Dendritic cell treated with granulocyte-macrophage colony-stimulating factor and Interleukin-4, amounts not matched to agents 40 ng/mL and 50 ng/mL, for 4 days (primary cell): Measurements from ENCODE around the gene PFKFB3.

Source experiments
- H3K27ac Mint-ChIP-seq: one replicate; pipeline ENCODE4 v1.8.0; 2022; ENCODE audit warnings: mild to moderate bottlenecking, mixed read lengths
- H3K27me3 Mint-ChIP-seq: one replicate; pipeline ENCODE4 v1.8.0; 2022; ENCODE audit warnings: mild to moderate bottlenecking, mixed read lengths
- H3K36me3 Mint-ChIP-seq: one replicate; pipeline ENCODE4 v1.8.0; 2022; ENCODE audit warnings: low read depth, mixed read lengths
- H3K4me1 Mint-ChIP-seq: one replicate; pipeline ENCODE4 v1.8.0; 2022; ENCODE audit warnings: low read depth, mixed read lengths
- H3K4me3 Mint-ChIP-seq: one replicate; pipeline ENCODE4 v1.8.0; 2022; ENCODE audit warnings: mild to moderate bottlenecking, moderate library complexity, mixed read lengths
- H3K9me3 Mint-ChIP-seq: one replicate; pipeline ENCODE4 v1.8.0; 2022; ENCODE audit warnings: mixed read lengths
- intact Hi-C: fragments of 100-400 bp; cut with micrococcal nuclease; formaldehyde crosslinking; loops from one replicate; pipeline ENCODE4 v1.15.0; 2022

Gene PFKFB3

GRCh38 chr10:6214612-6215011 lies 11.9 kb downstream of the PFKFB3 start:
- Mint-ChIP-seq H3K4me3 (no peak overlapping the region), H3K27ac (no peak overlapping the region), H3K4me1 (peaks cover 13% of the 10 kb centered on the region), H3K9me3 (no peaks in the 10 kb centered on the region), H3K27me3 (no peaks in the 10 kb centered on the region), H3K36me3 (peaks cover 70% of the 10 kb centered on the region)
- intact Hi-C loops, result no loop called here

DNA sequence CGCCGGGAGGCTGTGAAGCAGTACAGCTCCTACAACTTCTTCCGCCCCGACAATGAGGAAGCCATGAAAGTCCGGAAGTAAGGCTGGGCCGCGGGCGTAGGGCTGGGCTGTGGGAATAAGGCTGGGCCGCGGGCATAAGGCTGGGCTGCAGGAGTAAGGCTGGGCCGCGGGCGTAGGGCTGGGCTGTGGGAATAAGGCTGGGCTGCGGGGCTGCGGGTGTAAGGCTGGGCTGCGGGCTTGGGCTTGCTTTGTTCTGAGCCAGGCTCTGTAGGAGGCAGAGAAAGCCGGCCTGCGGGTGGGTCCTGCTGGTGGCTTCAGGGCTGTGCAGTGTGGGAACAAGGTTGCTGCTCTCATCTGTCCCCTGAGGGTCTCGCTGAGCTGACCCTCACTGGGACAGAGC lies 12.5 kb downstream of the PFKFB3 start:
- peaks cover 77% of the 10 kb centered on the region for H3K36me3 Mint-ChIP-seq
- no peaks in the 10 kb centered on the region for H3K27me3 Mint-ChIP-seq
- no peak overlapping the region for H3K4me3 Mint-ChIP-seq
- peaks cover 13% of the 10 kb centered on the region for H3K4me1 Mint-ChIP-seq
- intact Hi-C loops, result no loop called here
- no peak overlapping the region for H3K27ac Mint-ChIP-seq
- no peaks in the 10 kb centered on the region for H3K9me3 Mint-ChIP-seq

DNA sequence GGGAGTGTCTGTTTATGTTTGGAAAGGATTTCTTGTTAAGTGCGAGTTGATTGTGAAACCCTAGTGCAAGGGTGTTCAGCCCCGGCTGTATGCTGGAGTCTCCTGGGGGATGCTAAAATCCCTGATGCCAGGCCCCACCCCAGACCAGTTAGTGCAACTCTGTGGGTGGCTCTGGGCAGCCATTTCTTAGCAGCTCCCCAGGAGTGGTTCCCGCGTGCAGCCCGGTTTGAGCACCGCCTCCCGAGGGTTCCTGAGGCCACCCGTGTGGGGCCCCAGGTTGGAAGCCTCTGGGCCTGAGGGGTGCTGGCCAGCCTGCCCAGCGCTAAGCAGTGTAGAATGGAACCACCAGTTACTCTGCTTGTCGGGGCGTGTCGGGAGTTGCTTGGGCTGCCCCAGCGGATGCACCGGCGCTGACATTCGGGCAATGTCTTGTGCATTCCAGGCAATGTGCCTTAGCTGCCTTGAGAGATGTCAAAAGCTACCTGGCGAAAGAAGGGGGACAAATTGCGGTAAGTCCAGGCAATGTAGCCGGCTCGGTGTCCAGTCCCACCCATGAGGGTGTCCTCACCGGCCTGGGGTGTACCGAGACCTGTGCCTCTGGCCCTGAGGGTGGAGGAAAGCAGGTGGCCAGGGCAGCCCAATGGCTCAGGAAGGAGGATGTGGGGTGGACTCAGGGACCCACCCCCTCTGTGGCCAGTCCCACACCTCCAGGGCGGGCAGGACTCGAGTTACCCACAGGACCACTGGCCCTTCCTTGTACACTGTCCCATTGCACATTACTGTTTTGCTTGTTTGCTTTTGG lies 13.2 kb downstream of the PFKFB3 start:
- intact Hi-C loops, result no loop called here
- Mint-ChIP-seq H3K36me3 (peaks cover 83% of the 10 kb centered on the region), H3K27ac (no peak overlapping the region), H3K4me1 (peaks cover 13% of the 10 kb centered on the region), H3K4me3 (no peak overlapping the region), H3K9me3 (no peaks in the 10 kb centered on the region), H3K27me3 (no peaks in the 10 kb centered on the region)

DNA sequence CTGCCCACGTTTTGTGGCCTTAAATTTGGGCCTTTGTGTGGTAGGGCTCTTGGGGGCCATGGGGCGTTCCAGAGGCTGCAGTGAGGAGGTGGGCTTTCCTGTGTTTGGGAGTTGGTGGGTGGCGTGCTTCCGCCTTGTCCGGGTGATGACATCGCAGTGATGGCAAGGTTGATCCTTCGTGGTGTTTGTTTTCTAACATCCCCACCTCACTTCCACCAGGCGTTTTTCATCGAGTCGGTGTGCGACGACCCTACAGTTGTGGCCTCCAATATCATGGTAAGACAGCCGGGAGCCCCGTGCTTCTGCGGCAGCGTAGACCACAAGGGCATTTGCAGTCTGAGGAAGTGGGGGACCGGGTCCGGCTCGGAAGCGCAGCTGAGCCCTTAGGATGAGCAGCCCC lies 14.2 kb downstream of the PFKFB3 start:
- intact Hi-C loops, result no loop called here
- H3K27ac Mint-ChIP-seq, result no peak overlapping the region
- no peak overlapping the region for H3K4me3 Mint-ChIP-seq
- no peaks in the 10 kb centered on the region for H3K9me3 Mint-ChIP-seq
- H3K36me3 Mint-ChIP-seq, result peaks cover 91% of the 10 kb centered on the region
- peaks cover 11% of the 10 kb centered on the region for H3K4me1 Mint-ChIP-seq
- H3K27me3 Mint-ChIP-seq, result no peaks in the 10 kb centered on the region

DNA sequence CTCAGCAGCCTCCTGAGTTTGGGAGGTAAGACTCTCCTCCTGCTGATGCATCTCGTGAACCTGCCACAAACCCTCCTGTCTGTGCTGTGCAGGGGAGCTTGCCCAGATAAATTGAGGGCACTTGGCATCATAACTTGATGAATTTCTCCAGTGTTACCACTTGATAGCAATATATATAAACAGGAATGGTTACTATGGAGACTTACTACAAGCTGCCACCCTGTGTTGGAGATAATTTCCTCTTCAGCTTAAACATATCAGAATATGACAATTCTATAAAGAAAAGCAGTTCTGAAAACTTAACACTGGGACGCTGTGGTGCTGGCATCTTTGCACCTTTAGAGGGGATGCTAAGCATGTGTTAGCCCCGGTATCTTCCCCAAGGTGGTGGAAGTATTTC lies 14.9 kb downstream of the PFKFB3 start:
- Mint-ChIP-seq H3K36me3 (peaks cover 92% of the 10 kb centered on the region), H3K4me1 (peaks cover 7% of the 10 kb centered on the region), H3K4me3 (no peak overlapping the region), H3K27ac (no peak overlapping the region), H3K27me3 (no peaks in the 10 kb centered on the region), H3K9me3 (no peaks in the 10 kb centered on the region)
- intact Hi-C loops, result no loop called here

DNA sequence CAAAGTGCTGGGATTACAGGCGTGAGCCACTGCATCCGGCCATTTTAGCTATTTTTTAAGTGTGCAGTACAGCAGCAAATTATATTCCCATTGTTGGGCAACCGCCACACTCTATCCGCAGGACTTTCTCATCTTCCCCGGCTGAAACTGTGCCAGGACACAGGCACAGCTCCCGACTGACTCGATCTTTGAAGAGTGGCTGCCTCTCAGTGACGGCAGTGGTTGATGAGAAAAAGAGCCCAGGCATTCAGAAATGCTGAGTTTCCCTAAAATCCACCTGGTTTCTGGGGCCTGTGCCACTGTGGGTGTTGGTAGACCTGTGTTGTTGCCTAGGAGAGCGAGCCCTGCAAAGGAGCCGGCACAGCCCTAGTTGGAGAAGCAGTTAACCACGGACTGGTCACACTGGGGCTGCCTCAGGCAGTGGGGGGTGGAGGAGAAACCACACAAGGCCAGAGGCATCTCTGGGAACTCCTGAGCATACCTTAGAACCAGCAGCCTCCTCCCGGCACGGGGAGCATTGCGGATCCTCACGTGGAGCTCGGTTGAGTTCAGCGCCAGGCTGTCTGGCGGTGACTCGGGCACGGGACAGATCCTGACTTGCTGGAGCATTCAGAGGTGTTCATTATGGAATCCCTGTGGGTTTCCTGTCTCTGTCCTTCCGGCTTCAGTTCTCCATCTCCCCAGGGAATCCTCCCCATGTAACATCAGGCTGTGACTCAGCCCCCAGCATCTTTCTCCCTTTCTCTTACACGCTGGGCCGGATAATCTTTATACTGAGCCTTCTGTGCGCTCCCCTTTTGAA lies 16.2 kb downstream of the PFKFB3 start:
- intact Hi-C loops, result no loop called here
- Mint-ChIP-seq H3K4me1 (peaks cover 2% of the 10 kb centered on the region), H3K27me3 (no peaks in the 10 kb centered on the region), H3K36me3 (peaks cover 95% of the 10 kb centered on the region), H3K27ac (no peak overlapping the region), H3K9me3 (no peaks in the 10 kb centered on the region), H3K4me3 (no peak overlapping the region)

GRCh38 chr10:6219494-6219836 lies 16.7 kb downstream of the PFKFB3 start:
- Mint-ChIP-seq H3K27me3 (no peaks in the 10 kb centered on the region), H3K9me3 (no peaks in the 10 kb centered on the region), H3K27ac (no peak overlapping the region), H3K4me3 (no peak overlapping the region), H3K36me3 (peaks cover 95% of the 10 kb centered on the region), H3K4me1 (no peaks in the 10 kb centered on the region)
- intact Hi-C loops, result no loop called here

DNA sequence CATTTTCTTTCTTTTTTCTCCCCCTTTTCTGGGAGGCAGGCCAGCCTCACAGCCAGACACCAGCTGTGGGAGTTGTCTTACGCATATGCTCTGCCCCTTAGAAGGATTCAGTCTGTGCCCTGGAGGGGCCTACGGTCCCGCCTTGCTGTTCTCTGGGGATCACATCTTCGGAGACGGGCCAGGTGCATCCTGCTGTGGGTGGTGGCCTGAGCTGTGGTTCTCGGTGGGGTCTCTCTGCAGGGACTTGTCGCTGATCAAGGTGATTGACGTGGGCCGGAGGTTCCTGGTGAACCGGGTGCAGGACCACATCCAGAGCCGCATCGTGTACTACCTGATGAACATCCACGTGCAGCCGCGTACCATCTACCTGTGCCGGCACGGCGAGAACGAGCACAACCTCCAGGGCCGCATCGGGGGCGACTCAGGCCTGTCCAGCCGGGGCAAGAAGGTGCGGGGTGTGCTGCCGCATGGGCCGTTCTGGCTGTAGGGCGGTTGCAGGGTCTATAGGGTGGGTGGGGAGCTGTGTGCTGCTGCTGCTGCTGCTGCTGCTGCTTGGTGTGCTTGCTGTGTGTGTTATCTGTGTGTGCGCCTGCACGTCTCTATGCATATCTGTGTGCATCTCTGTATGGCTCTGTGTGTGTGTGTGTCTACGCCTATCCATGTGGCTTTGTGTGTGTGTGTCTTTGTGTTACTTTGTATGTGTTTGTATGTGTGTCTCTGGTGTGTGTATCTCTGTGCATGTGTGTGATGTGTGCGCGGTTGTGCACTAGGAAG lies 17.9 kb downstream of the PFKFB3 start:
- Mint-ChIP-seq H3K27me3 (no peaks in the 10 kb centered on the region), H3K27ac (no peak overlapping the region), H3K36me3 (peaks cover 95% of the 10 kb centered on the region), H3K4me1 (no peaks in the 10 kb centered on the region), H3K9me3 (no peaks in the 10 kb centered on the region), H3K4me3 (no peak overlapping the region)
- intact Hi-C loops, result no loop called here

GRCh38 chr10:6221192-6221940 lies 18.6 kb downstream of the PFKFB3 start:
- no peaks in the 10 kb centered on the region for H3K27me3 Mint-ChIP-seq
- peaks cover 95% of the 10 kb centered on the region for H3K36me3 Mint-ChIP-seq
- intact Hi-C loops, result no loop called here
- no peak overlapping the region for H3K4me3 Mint-ChIP-seq
- no peaks in the 10 kb centered on the region for H3K4me1 Mint-ChIP-seq
- no peak overlapping the region for H3K27ac Mint-ChIP-seq
- no peaks in the 10 kb centered on the region for H3K9me3 Mint-ChIP-seq

DNA sequence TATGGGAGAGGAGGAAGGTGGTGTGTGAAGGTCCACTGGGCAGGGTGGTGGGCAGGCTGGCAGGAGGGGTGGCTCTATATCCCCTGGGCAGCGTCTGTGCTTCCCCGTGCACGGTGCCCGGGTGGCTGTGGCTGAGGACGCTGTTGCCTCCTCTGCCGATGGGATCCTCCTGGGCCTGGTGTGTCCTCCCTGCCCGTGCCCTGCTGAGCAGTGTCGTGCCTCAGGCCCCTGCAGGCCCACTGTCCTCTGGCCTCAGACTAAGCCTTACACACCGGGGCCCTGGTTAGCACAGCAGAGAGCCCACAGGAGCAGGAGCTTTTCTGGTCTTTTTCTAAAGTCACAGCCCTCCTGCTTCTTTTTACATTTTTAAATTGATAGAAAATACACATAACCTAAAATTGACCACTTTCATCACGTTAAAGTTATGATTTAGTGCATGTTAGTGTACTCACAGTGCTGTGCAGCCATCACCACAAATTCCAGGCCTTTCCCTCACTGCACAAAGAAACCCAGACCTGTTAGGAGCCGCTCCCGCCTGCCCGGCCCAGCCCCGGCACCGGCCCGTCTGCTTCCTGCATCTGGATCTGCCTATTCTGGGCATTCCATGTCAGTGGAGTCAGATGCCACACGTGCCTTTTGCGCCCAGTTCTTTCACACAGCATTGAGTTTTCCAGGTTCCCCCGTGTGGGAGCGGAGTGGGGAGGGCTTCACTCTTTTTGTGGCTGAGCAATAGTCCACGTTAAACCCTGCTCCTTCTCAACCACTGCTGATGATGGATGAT lies 19.4 kb downstream of the PFKFB3 start:
- intact Hi-C loops, result no loop called here
- no peaks in the 10 kb centered on the region for H3K9me3 Mint-ChIP-seq
- no peaks in the 10 kb centered on the region for H3K4me1 Mint-ChIP-seq
- no peaks in the 10 kb centered on the region for H3K27me3 Mint-ChIP-seq
- peaks cover 95% of the 10 kb centered on the region for H3K36me3 Mint-ChIP-seq
- H3K27ac Mint-ChIP-seq, result no peak overlapping the region
- H3K4me3 Mint-ChIP-seq, result no peak overlapping the region

GRCh38 chr10:6222755-6223154 lies 20.0 kb downstream of the PFKFB3 start:
- Mint-ChIP-seq H3K4me1 (no peaks in the 10 kb centered on the region), H3K9me3 (no peaks in the 10 kb centered on the region), H3K36me3 (peaks cover 96% of the 10 kb centered on the region), H3K4me3 (no peak overlapping the region), H3K27ac (no peak overlapping the region), H3K27me3 (no peaks in the 10 kb centered on the region)
- intact Hi-C loops, result no loop called here

DNA sequence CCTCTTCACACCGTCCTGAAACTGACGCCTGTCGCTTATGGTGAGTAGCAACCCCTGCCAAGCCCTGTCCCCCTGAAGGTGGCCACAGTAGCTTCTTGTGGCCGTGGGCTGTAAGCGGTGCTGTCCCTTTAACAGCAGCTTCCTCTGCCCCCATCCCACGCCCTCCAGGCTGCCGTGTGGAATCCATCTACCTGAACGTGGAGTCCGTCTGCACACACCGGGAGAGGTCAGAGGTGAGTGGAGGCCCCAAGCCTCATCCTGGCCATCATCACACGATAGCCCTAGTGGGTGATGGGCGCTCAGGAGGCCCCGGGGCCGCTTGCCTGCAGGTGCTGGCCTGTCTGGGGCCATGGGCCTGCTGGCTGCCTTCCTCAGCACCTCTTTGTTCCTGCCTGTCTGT lies 21.2 kb downstream of the PFKFB3 start:
- peaks cover 100% of the 10 kb centered on the region for H3K36me3 Mint-ChIP-seq
- no peak overlapping the region for H3K27ac Mint-ChIP-seq
- no peaks in the 10 kb centered on the region for H3K9me3 Mint-ChIP-seq

DNA sequence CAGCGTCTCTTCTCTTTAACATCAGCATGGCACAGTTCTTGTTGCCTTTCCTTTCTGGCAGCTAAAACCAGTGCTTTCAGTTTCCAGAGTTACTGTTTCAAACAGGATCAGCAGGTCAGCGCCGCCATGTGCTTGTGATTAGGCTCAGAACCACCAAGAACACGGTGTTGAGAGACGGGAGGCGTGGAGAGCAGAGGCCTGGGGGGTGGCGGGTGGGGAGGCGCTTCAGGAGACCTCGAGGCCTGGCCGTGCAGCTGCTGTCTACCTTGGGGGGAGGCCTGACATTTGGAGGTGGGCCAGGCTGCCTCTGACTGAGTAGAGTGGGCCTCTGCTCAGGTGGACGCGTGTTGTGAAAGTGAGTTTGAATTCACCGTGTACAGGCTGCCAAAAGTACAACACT lies 22.0 kb downstream of the PFKFB3 start:
- H3K4me3 Mint-ChIP-seq, result no peak overlapping the region
- no peaks in the 10 kb centered on the region for H3K9me3 Mint-ChIP-seq
- H3K4me1 Mint-ChIP-seq, result no peaks in the 10 kb centered on the region
- intact Hi-C loops, result no loop called here
- H3K27me3 Mint-ChIP-seq, result no peaks in the 10 kb centered on the region
- H3K36me3 Mint-ChIP-seq, result peaks cover 100% of the 10 kb centered on the region
- no peak overlapping the region for H3K27ac Mint-ChIP-seq

More for the DNA sequence above, 21.2 kb downstream of the PFKFB3 start:
- intact Hi-C loops, result no loop called here
- no peaks in the 10 kb centered on the region for H3K27me3 Mint-ChIP-seq
- no peak overlapping the region for H3K4me3 Mint-ChIP-seq
- no peaks in the 10 kb centered on the region for H3K4me1 Mint-ChIP-seq
